Rectal smooth muscle tissue (tissue), 1 donor: ENCODE measurements around the gene NFAM1.
A peak's percentile ranks its signal among the peaks of the same experiment; 100 is the strongest.

Experiments
- H3K27ac ChIP-seq: one replicate; pipeline ENCODE4 v1.7.0; 2013; ENCODE audit warnings: low read depth, low read length, inconsistent platforms
- H3K27me3 ChIP-seq: one replicate; pipeline ENCODE4 v1.7.0; 2013; ENCODE audit warnings: low read length; ENCODE audit not compliant: control insufficient read depth, insufficient read depth
- H3K36me3 ChIP-seq: one replicate; pipeline ENCODE4 v1.7.0; 2013; ENCODE audit warnings: low read length; ENCODE audit not compliant: control insufficient read depth, insufficient read depth
- H3K4me1 ChIP-seq: one replicate; pipeline ENCODE4 v1.7.0; 2013; ENCODE audit warnings: low read length; ENCODE audit not compliant: control insufficient read depth, insufficient read depth
- H3K4me3 ChIP-seq: one replicate; pipeline ENCODE4 v1.7.0; 2013; ENCODE audit warnings: low read length
- H3K9ac ChIP-seq: one replicate; pipeline ENCODE4 v1.7.0; 2013; ENCODE audit warnings: low read length

The NFAM1 gene

DNA sequence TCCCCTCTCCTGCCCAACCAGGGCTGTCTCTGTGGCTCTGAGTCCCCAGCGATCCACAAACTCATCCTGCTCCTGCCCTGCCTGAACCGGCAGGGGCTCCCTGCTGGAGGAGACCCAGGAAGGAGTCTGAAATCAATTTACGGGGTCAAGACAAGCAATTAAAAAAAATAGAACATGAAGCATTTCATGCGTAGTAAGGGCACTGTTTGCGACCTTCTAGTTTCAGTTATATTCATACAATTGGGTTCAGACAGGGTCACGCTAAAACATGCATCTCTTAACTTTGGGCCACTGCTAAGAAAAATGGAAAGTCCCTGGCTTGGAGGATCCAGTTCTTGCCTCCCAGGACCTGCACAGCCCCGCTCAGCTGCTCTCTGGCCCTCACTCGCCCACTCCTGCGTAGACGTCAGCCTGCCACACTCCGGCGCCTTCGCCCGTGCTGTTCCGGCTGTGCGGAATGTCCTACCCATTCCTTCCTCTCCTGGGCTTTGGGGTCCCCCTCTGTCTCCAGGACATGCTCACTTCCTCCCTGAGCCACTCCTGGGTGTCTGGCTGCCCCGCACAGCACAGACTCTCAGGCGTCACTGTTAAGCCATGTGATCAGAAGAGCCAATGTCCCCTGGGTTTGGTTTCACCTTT, 12.8 kb downstream of the NFAM1 start:
- H3K9ac ChIP-seq = no peak overlapping the region
- no peaks in the 10 kb centered on the region for H3K27me3 ChIP-seq
- H3K36me3 ChIP-seq = no peaks in the 10 kb centered on the region
- H3K4me1 ChIP-seq = no peaks in the 10 kb centered on the region
- no peak overlapping the region for H3K27ac ChIP-seq
- no peak overlapping the region for H3K4me3 ChIP-seq

DNA sequence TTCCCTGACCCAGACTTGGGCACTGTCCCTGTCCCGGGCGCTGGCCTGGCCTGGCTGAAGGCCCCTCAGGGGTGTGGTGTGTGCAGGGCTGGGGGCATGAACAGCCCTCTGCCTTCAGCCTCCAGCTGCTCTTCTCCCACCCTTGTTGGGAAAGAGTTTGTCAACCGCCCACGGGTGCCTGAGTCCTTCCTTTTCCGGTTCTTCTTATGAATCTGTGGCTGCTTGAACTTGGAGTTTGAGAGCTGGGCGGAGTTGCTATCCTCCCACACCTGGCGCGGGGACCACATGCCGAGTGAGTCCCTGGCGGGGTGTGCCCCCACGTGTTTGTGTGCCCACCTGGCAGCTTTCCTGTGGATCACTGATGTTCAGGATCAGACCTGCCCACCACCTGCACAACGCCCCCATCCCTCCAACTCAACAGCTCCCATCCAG, 13.4 kb downstream of the NFAM1 start:
- no peak overlapping the region for H3K27ac ChIP-seq
- H3K4me1 ChIP-seq = no peaks in the 10 kb centered on the region
- no peak overlapping the region for H3K9ac ChIP-seq
- no peak overlapping the region for H3K4me3 ChIP-seq
- no peaks in the 10 kb centered on the region for H3K36me3 ChIP-seq
- no peaks in the 10 kb centered on the region for H3K27me3 ChIP-seq

DNA sequence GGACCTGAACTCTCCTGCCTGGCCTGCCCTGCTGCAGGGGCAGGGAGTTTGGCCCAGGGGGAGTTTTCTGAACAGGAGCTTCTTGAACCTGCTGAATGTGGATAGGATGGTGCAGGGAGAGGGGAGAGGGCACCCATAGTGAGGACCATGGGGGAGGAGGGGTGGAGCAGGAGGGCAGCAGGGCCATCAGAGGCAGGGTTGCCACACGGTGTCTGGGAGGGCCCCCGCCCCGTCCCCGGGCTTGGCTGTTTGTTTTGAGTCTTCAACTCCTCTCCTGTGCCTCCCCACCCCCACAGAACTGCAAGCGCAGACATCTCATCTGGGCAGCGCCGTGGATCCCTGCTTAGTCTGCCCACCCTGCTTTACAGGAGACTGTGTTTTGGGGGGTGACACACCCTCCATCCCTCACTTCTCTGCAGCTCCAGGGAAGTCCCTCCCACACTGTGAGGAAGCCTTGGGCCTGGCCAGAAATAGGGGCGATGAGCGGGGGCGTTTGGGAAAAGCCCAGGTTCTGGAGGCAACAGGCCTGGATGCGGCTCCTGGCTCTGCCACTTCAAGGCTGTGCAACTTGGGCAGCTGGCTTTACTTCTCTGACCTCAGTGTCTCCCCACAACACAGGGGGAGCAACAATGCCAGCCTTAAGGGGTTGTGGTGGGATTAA, 14.4 kb downstream of the NFAM1 start:
- no peaks in the 10 kb centered on the region for H3K36me3 ChIP-seq
- no peak overlapping the region for H3K27ac ChIP-seq
- no peak overlapping the region for H3K9ac ChIP-seq
- H3K4me3 ChIP-seq = no peak overlapping the region
- H3K27me3 ChIP-seq = no peaks in the 10 kb centered on the region
- H3K4me1 ChIP-seq = no peaks in the 10 kb centered on the region

DNA sequence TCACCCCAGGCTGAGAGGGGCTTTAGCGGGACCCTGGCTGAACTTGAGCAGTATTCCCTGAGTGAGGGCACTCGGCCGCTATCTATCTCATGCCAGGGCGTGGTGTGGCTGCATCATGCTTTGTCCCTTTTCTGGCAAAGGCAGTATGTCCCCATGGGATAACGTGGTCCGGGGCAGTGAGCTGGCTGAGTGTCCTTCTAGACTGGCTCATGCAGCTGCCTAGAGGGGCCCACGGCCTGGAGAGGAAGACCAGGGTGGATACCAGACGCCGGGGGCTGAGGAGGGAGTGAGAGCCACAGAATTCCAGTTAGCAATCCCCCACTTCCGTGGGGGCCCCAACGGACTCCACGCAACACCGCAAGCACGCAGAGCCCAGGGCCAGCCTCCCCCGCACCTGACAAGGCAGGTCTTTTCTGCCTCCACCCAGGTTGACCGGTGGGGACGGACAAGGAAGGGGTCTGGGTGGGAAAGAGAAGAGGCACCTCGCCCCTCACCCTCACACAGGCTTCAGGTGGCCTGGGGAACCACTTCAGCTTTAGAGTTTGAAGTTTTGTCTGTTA, 15.5 kb downstream of the NFAM1 start:
- Histone ChIP-seq H3K9ac (no peak overlapping the region), H3K4me1 (no peaks in the 10 kb centered on the region), H3K4me3 (no peak overlapping the region), H3K36me3 (no peaks in the 10 kb centered on the region), H3K27ac (no peak overlapping the region), H3K27me3 (no peaks in the 10 kb centered on the region)

DNA sequence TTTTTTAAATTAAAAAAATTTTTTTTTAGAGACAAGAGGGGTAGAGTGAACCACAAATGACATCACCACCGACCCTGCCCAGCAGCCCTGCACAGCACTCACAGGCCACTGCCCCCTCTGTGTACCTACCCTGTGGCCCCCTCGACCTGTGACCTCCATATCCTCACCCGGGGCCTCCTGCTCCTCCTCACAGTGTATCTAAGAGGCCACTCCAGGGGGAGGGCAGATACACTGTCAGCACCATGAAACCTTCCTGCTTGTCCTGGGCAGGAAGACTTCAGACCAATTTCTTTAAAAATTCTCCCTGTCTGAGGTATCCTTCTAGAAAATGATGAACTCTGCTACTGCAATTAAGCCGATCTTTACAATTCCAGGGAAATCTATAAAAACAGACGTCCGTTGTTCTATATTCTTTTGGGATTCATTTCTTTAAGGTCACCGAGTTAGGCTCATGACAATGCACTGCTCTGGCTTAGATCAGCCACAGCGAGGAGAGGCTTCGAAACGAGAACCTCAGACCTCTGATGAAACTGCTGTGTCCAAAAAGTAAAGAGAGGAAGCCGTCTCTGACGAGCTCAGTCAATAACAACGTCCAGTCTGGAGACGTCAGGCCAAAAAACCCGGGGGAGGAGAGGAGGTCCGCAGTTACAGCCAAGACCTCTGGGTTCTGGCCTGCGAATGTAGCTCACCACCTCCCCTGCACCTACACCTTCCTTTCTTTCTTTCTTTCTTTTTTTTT, 17.5 kb downstream of the NFAM1 start:
- Histone ChIP-seq H3K27ac (no peak overlapping the region), H3K27me3 (no peaks in the 10 kb centered on the region), H3K9ac (no peak overlapping the region), H3K4me1 (no peaks in the 10 kb centered on the region), H3K36me3 (no peaks in the 10 kb centered on the region), H3K4me3 (no peak overlapping the region)

DNA sequence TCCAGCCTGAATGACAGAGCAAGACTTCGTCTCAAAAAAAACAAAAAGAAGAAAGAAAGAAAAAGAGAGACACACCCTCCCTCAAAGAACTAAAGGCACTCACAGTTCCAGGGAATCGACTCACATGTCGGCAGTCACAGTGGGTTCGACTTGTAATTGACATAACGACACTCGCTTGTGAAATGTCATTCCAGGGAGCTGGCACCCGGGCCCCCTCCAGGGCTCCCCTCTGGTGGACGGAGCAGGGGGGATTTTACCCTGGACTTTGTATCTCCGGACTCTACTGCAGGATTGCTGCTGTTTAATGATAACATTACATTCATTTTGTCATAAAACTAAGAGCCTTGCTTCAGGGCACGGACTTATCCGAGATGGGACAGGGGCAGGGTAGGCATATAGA, 18.2 kb downstream of the NFAM1 start:
- no peak overlapping the region for H3K4me3 ChIP-seq
- no peak overlapping the region for H3K9ac ChIP-seq
- H3K4me1 ChIP-seq = no peaks in the 10 kb centered on the region
- H3K27ac ChIP-seq = no peak overlapping the region
- H3K36me3 ChIP-seq = no peaks in the 10 kb centered on the region
- H3K27me3 ChIP-seq = no peaks in the 10 kb centered on the region

DNA sequence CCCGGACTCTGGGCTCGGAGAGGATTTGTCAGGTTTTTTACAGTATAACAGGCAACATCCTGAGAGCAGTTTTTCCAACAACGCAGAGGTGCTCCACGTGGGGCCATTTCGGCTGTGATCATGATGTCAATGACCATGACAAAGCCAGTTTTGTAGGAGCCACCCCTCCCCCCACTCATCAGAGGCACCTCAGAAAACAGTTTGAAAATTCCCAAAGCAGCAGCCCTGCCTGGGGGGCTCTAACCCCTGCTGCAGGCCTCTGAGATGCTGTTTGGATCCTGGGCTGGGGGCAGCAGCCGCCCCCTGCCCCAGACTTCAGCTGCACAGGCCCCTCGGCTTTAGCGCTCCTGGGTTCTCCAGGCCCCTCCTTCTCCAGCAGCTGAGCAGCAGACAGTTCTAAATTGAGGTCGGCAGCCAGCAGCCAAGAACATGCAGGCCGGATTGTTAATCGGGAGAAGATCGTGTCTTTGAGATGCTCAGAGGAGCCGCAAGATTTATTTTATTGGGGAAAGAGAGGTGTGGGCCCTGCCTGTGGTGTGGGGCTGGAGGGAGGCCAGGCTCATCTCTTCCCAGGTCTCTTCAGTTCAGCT, 19.4 kb downstream of the NFAM1 start:
- H3K27me3 ChIP-seq = no peaks in the 10 kb centered on the region
- H3K4me1 ChIP-seq = no peaks in the 10 kb centered on the region
- H3K27ac ChIP-seq = peak overlapping the region; percentile 37
- H3K36me3 ChIP-seq = no peaks in the 10 kb centered on the region
- no peak overlapping the region for H3K4me3 ChIP-seq
- no peak overlapping the region for H3K9ac ChIP-seq

DNA sequence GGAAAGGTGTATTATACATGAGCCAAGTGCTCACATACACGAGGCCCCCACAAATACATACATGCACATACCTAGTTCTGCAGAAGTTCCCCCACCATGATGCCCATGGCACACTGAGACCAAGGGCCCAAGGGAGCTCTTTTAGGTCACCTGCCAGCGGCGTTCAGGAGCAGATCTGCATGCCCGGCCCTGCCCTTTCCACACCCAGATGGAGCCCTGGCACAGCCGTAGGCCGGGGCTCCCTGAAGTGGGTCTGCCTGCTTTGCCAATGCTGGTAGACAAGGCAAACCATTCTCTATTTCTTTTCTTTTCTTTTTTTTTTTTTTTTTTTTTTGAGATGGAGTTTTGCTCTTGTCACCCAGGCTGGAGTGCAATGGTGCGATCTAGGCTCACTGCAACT, 21.5 kb downstream of the NFAM1 start:
- Histone ChIP-seq H3K9ac (no peak overlapping the region), H3K36me3 (no peaks in the 10 kb centered on the region), H3K27me3 (no peaks in the 10 kb centered on the region), H3K4me3 (no peak overlapping the region), H3K27ac (no peak overlapping the region), H3K4me1 (no peaks in the 10 kb centered on the region)

DNA sequence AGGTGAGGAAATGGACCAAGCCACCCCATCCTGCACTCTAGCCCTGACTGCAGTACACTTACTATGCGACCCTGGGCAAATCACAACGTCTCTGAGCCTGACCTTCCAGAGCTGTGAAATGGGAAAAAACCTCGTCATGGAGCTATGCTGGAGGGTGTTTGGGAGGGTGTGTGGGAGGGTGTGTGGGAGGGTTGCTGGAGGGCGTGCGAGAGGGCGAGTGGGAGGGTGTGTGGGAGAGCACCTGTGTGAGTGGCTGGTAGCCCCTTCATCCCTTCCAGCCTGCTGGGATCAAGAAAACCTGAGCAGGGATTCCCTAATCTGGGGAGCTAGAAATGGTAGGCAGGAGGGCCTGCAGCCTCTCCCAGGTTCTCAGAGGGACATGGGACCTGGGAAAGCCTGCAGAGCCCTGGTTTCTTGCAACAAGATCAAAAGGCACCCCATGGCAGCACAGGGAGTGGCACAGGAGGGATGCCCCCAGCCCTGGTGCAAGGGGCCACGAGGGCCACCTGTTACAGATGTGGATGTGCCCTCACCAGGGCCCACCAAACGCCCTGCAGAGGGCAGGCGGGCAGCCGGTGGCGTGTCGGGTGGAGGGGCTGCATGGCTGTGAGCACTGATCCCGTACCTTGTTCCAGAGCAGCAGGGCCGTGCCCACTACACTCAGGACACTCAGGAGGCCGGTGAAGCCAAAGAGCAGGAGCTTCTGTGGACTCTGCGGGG, 23.2 kb downstream of the NFAM1 start:
- no peak overlapping the region for H3K4me3 ChIP-seq
- H3K27ac ChIP-seq = no peak overlapping the region
- no peaks in the 10 kb centered on the region for H3K27me3 ChIP-seq
- H3K9ac ChIP-seq = no peak overlapping the region
- no peaks in the 10 kb centered on the region for H3K4me1 ChIP-seq
- no peaks in the 10 kb centered on the region for H3K36me3 ChIP-seq

DNA sequence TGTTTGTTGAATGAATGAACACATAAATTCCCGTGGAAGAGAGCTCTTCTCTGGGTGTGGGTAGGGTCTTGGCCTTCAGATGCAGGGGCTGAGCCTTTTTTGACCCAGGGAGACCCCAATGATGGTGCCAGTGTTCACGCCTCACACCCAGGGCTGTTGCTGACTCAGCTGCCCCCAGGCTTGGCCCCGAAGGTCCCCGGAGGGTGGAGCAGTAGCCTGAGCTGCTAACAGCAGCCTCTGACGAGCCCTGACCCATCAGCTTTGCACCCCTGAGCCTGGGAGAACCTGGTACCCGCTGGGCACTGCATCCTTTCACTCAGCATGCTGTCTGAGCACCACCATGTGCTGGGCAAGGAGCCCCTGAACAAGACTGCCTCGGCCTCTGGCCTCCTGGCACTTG, 23.9 kb downstream of the NFAM1 start:
- Histone ChIP-seq H3K27ac (no peak overlapping the region), H3K4me1 (no peaks in the 10 kb centered on the region), H3K27me3 (no peaks in the 10 kb centered on the region), H3K4me3 (no peak overlapping the region), H3K9ac (no peak overlapping the region), H3K36me3 (no peaks in the 10 kb centered on the region)

DNA sequence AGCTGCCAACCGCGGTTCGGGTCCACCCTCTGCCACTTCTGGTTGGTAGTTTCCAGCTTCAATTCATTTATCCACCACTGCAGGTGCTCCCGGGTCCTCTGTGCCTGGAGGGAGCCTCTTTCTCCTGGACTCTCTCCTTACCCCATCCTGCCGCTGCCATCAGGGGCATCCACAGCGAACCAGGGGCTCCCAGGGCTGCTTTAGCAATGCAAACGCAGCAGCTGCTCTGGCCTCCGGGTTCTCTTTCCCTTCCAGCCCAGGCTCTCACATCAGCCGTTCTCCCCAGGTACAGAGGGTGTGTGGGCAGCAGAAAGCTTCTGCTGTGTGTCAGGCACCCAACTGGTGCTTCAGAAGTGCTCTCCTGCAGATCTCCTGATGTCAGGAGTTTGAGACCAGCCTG, 27.9 kb downstream of the NFAM1 start:
- Histone ChIP-seq H3K4me1 (no peaks in the 10 kb centered on the region), H3K27me3 (no peaks in the 10 kb centered on the region), H3K4me3 (no peak overlapping the region)

More for the DNA sequence above, 27.9 kb downstream of the NFAM1 start:
- no peaks in the 10 kb centered on the region for H3K36me3 ChIP-seq
- H3K9ac ChIP-seq = no peak overlapping the region
- no peak overlapping the region for H3K27ac ChIP-seq
